IPS-18c (cell line): ENCODE data around the gene PLCB3.

Source experiments
- H3K4me3 ChIP-seq: 2 replicates; pipeline ENCODE4 v1.7.0; 2013; ENCODE audit warnings: low read depth, mild to moderate bottlenecking, low read length, moderate library complexity; ENCODE audit not compliant: insufficient read depth
- H3K9me3 ChIP-seq: one replicate; pipeline ENCODE4 v1.6.1; 2013; ENCODE audit warnings: mild to moderate bottlenecking, low read length, moderate library complexity; ENCODE audit not compliant: control insufficient read depth, insufficient read depth

PLCB3 gene

GRCh38 chr11:64255135-64256128 lies 4.1 kb downstream of the PLCB3 start:
- no peak overlapping the region for H3K4me3 ChIP-seq
- H3K9me3 ChIP-seq = no peaks in the 10 kb centered on the region

GRCh38 chr11:64256300-64256699 lies 5.0 kb downstream of the PLCB3 start:
- H3K4me3 ChIP-seq = no peak overlapping the region
- H3K9me3 ChIP-seq = no peaks in the 10 kb centered on the region

GRCh38 chr11:64258356-64258755 lies 7.0 kb downstream of the PLCB3 start:
- Histone ChIP-seq H3K4me3 (no peak overlapping the region), H3K9me3 (no peaks in the 10 kb centered on the region)

GRCh38 chr11:64258946-64259532 lies 7.7 kb downstream of the PLCB3 start:
- Histone ChIP-seq H3K4me3 (no peak overlapping the region), H3K9me3 (no peaks in the 10 kb centered on the region)

GRCh38 chr11:64259533-64260067 lies 8.3 kb downstream of the PLCB3 start:
- no peaks in the 10 kb centered on the region for H3K9me3 ChIP-seq

GRCh38 chr11:64260147-64260708 lies 8.9 kb downstream of the PLCB3 start:
- Histone ChIP-seq H3K9me3 (no peaks in the 10 kb centered on the region), H3K4me3 (no peak overlapping the region)

More at GRCh38 chr11:64259533-64260067, 8.3 kb downstream of the PLCB3 start:
- H3K4me3 ChIP-seq = no peak overlapping the region

- Histone ChIP-seq H3K4me3 (no peak overlapping the region), H3K9me3 (no peaks in the 10 kb centered on the region)
Observed at GRCh38 chr11:64261556-64262080, 10.3 kb downstream of the PLCB3 start.

- H3K4me3 ChIP-seq = no peak overlapping the region
Observed at GRCh38 chr11:64262271-64263002, 11.1 kb downstream of the PLCB3 start.

GRCh38 chr11:64263021-64263946 lies 12.0 kb downstream of the PLCB3 start:
- Histone ChIP-seq H3K4me3 (no peak overlapping the region), H3K9me3 (no peaks in the 10 kb centered on the region)

More at GRCh38 chr11:64262271-64263002, 11.1 kb downstream of the PLCB3 start:
- no peaks in the 10 kb centered on the region for H3K9me3 ChIP-seq

- no peaks in the 10 kb centered on the region for H3K9me3 ChIP-seq
- no peak overlapping the region for H3K4me3 ChIP-seq
Observed at GRCh38 chr11:64263947-64264317, 12.6 kb downstream of the PLCB3 start.

- Histone ChIP-seq H3K4me3 (no peak overlapping the region), H3K9me3 (no peaks in the 10 kb centered on the region)
Observed at GRCh38 chr11:64264371-64264852, 13.1 kb downstream of the PLCB3 start.

GRCh38 chr11:64265176-64266160 lies 14.1 kb downstream of the PLCB3 start:
- no peaks in the 10 kb centered on the region for H3K9me3 ChIP-seq
- H3K4me3 ChIP-seq = no peak overlapping the region

GRCh38 chr11:64266339-64266738 lies 15.0 kb downstream of the PLCB3 start:
- Histone ChIP-seq H3K9me3 (no peaks in the 10 kb centered on the region), H3K4me3 (no peak overlapping the region)

GRCh38 chr11:64267207-64267945 lies 16.0 kb downstream of the PLCB3 start:
- H3K4me3 ChIP-seq = no peak overlapping the region
- H3K9me3 ChIP-seq = no peaks in the 10 kb centered on the region
